Activated CD4-positive, alpha-beta T cell treated with anti-CD3 and anti-CD28 coated beads, Interleukin-2, Interleukin-6, amounts not matched to agents 100 ng/mL and 50 ng/mL, durations not matched to agents 16 hours and 8 hours (primary cell): Measurements from ENCODE around the gene FADS6.

ENCODE experiments used
- DNase-seq: peaks from one replicate; pipeline ENCODE4 v3.0.0-alpha.2; 2020

Gene FADS6

GRCh38 chr17:74892974-74893911 lies at the start of gene FADS6:
TSS of gene FADS6 (minus strand) at chr17:74893633. CDS start at chr17:74893595, 38 bp downstream.
- no peak for DNase-seq

GRCh38 chr17:74941128-74941725 lies 47.8 kb upstream of the FADS6 start:
- no peak for DNase-seq

GRCh38 chr17:74939534-74939933 lies 46.1 kb upstream of the FADS6 start:
- no peak for DNase-seq

- DNase-seq, result no peak
Measured at GRCh38 chr17:74938194-74938950, 44.9 kb upstream of the FADS6 start.

- no peak for DNase-seq
Measured at GRCh38 chr17:74937064-74938051, 43.9 kb upstream of the FADS6 start.

GRCh38 chr17:74936470-74936799 lies 43.0 kb upstream of the FADS6 start:
- no peak for DNase-seq

GRCh38 chr17:74935585-74936469 lies 42.4 kb upstream of the FADS6 start, which contains the start of gene OTOP3:
TSS of gene OTOP3 (plus strand) at chr17:74935898. CDS start at chr17:74935922, 24 bp downstream.
- no peak for DNase-seq

GRCh38 chr17:74935048-74935447 lies 41.6 kb upstream of the FADS6 start:
- DNase-seq, result no peak

GRCh38 chr17:74930535-74931036 lies 37.2 kb upstream of the FADS6 start:
- no peak for DNase-seq

- DNase-seq, result no peak
Measured at GRCh38 chr17:74928786-74929185, 35.4 kb upstream of the FADS6 start.

GRCh38 chr17:74925242-74925641 lies 31.8 kb upstream of the FADS6 start:
- DNase-seq, result no peak

GRCh38 chr17:74924250-74924948 lies 31.0 kb upstream of the FADS6 start, which contains the start of gene OTOP2:
TSS of gene OTOP2 (plus strand) at chr17:74924273. CDS start at chr17:74924633, 360 bp downstream.
- DNase-seq, result no peak

GRCh38 chr17:74923538-74924249 lies 30.3 kb upstream of the FADS6 start:
- peak; percentile 77 for DNase-seq

GRCh38 chr17:74922694-74923537 lies 29.5 kb upstream of the FADS6 start, which contains the start of gene USH1G:
TSS of gene USH1G (minus strand) at chr17:74923255. CDS start at chr17:74923073, 182 bp downstream.
- DNase-seq, result no peak

GRCh38 chr17:74922172-74922571 lies 28.7 kb upstream of the FADS6 start:
- DNase-seq, result no peak

GRCh38 chr17:74921769-74922168 lies 28.3 kb upstream of the FADS6 start:
- DNase-seq, result no peak

- no peak for DNase-seq
Measured at GRCh38 chr17:74921026-74921681, 27.7 kb upstream of the FADS6 start.

- DNase-seq, result no peak
Measured at GRCh38 chr17:74920642-74921025, 27.2 kb upstream of the FADS6 start.
